GM12892 (cell line): ENCODE data around the gene ADPRM.

Experiments
- POLR2A ChIP-seq: IDR thresholded peaks from 2 replicates; pipeline ENCODE4 v1.6.1; 2011; ENCODE audit warnings: low read depth, low read length, control low read depth
- POLR2AphosphoS5 ChIP-seq: IDR thresholded peaks from 2 replicates; pipeline ENCODE4 v1.6.1; 2011; ENCODE audit warnings: low read depth, low read length, control low read depth
- TAF1 ChIP-seq: IDR thresholded peaks from 2 replicates; pipeline ENCODE4 v1.6.1; 2011; ENCODE audit warnings: low read depth, mild to moderate bottlenecking, control low read depth, low read length, borderline replicate concordance

DNA sequence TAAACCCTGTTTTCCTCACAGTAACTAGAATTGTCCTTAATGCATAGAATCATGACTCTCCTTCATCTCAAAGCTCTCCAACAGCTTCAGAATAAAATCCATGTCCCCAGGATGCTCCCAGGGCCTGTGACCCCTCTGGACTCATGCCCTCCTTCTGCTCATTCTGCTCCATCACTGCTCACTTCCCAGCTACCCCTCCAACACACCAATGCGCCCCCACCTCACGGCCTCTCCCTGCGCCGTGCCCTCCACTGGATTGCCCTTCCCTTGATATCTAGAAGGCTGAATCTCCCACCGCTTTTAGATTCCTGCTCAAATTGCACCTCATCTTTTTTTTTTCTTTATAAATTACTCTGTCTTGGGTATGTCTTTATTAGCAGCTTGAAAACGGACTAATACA is 45.0 kb downstream of the ADPRM start:
- TF ChIP-seq POLR2A (no peak), POLR2AphosphoS5 (no peak), TAF1 (no peak)
